ENCODE data around the gene TTLL10.

GRCh38 chr1:1205769-1206375 is 32.2 kb downstream of the TTLL10 start:
- TF ChIP-seq CTCF (IDR thresholded peaks at IDR 0.05; ENCODE audit: poor library complexity, severe bottlenecking) = no peak
- no peak for TF ChIP-seq EZH2 (IDR thresholded peaks at IDR 0.05; ENCODE audit: borderline replicate concordance, insufficient read depth, low read length, poor library complexity, severe bottlenecking)
- no peak for TF ChIP-seq EP300 (conservative IDR thresholded peaks at IDR 0.05; ENCODE audit: poor library complexity, severe bottlenecking)
- TF ChIP-seq POLR2AphosphoS5 (IDR thresholded peaks at IDR 0.05) = no peak
- TF ChIP-seq TAF1 (IDR thresholded peaks at IDR 0.05; ENCODE audit: low read depth) = no peak
- TF ChIP-seq MXI1 (conservative IDR thresholded peaks at IDR 0.05; ENCODE audit: poor library complexity, severe bottlenecking) = no peak
